NCI-H345 treated with DMSO at 0.1 percent for 48 hours (cell line): ENCODE measurements around the gene TMCO4.

Experiments
- DNase-seq: peaks from one replicate; lab custom pipeline; 2025; ENCODE audit not compliant: unreplicated experiment; lab: John Stamatoyannopoulos, UW

Gene TMCO4

GRCh38 chr1:19723874-19724273 is 75.8 kb downstream of the TMCO4 start:
- no peak for DNase-seq

- no peak for DNase-seq
These were observed 78.7 kb downstream of the TMCO4 start for GRCh38 chr1:19720973-19721372.

- no peak for DNase-seq
These were observed 79.5 kb downstream of the TMCO4 start for GRCh38 chr1:19720174-19720573.

- no peak for DNase-seq
These were observed 82.2 kb downstream of the TMCO4 start for GRCh38 chr1:19717467-19717866.

GRCh38 chr1:19715334-19716203 is 84.1 kb downstream of the TMCO4 start:
- DNase-seq, result peak; percentile 79

- no peak for DNase-seq
These were observed 86.8 kb downstream of the TMCO4 start for GRCh38 chr1:19712928-19713327.

- DNase-seq, result no peak
These were observed 88.7 kb downstream of the TMCO4 start for GRCh38 chr1:19710825-19711611.

GRCh38 chr1:19709260-19709793 is 90.4 kb downstream of the TMCO4 start:
- DNase-seq, result no peak

- no peak for DNase-seq
These were observed 91.1 kb downstream of the TMCO4 start for GRCh38 chr1:19708567-19709110.

GRCh38 chr1:19706136-19706535 is 93.6 kb downstream of the TMCO4 start:
- no peak for DNase-seq

GRCh38 chr1:19705464-19705863 is 94.3 kb downstream of the TMCO4 start:
- no peak for DNase-seq

GRCh38 chr1:19704247-19705113 is 95.2 kb downstream of the TMCO4 start:
- DNase-seq, result peak; percentile 45

- DNase-seq, result no peak
These were observed 96.4 kb downstream of the TMCO4 start for GRCh38 chr1:19703280-19703679.

GRCh38 chr1:19700079-19700777 is 99.5 kb downstream of the TMCO4 start:
- no peak for DNase-seq

GRCh38 chr1:19698181-19698580 is 101.5 kb downstream of the TMCO4 start:
- no peak for DNase-seq

- DNase-seq, result no peak
These were observed 102.9 kb downstream of the TMCO4 start for GRCh38 chr1:19696820-19697219.

GRCh38 chr1:19695772-19696171 is 103.9 kb downstream of the TMCO4 start:
- no peak for DNase-seq

GRCh38 chr1:19694298-19694697 is 105.4 kb downstream of the TMCO4 start:
- DNase-seq, result no peak

GRCh38 chr1:19690342-19690741 is 109.4 kb downstream of the TMCO4 start:
- no peak for DNase-seq

GRCh38 chr1:19689856-19690255 is 109.9 kb downstream of the TMCO4 start:
- no peak for DNase-seq
